HepG2 (cell line): ENCODE measurements around the gene RHEBL1. TPM values are rescaled to one million over a fixed set of nuclear protein-coding genes. Genes with fewer than 3 reads are reported as not detected.
A peak's percentile ranks its signal among the peaks of the same experiment; 100 is the strongest.

Experiments
- AHR ChIP-seq: IDR thresholded peaks from 2 replicates; pipeline ENCODE4 v1.6.1; 2018; ENCODE audit warnings: missing genetic modification reagents, missing compliant biosample characterization
- HDAC1 ChIP-seq: sonication (generic); formaldehyde crosslinking; IDR thresholded peaks from 2 replicates; pipeline ENCODE4 v1.5.1; 2020; ENCODE audit warnings: mild to moderate bottlenecking, missing genetic modification reagents
- HNF1B ChIP-seq: sonication (generic); formaldehyde crosslinking; IDR thresholded peaks from 2 replicates; pipeline ENCODE4 v1.5.1; 2020; ENCODE audit warnings: mild to moderate bottlenecking, moderate library complexity, missing genetic modification reagents
- KDM4B ChIP-seq: sonication (generic); formaldehyde crosslinking; IDR thresholded peaks from 2 replicates; pipeline ENCODE4 v1.4.0; 2020; ENCODE audit warnings: missing genetic modification reagents
- MED8 ChIP-seq: sonication (generic); formaldehyde crosslinking; IDR thresholded peaks from 2 replicates; pipeline ENCODE4 v1.8.1; 2023; ENCODE audit warnings: mild to moderate bottlenecking, missing genetic modification reagents; ENCODE audit not compliant: insufficient replicate concordance
- PCBP2 ChIP-seq: fragments of 200-400 bp; formaldehyde crosslinking; optimal IDR thresholded peaks from 2 replicates; pipeline ENCODE3; 2018; ENCODE audit warnings: low read length, low read depth; ENCODE audit not compliant: poor library complexity, severe bottlenecking
- RFX5 ChIP-seq: IDR thresholded peaks from 2 replicates; pipeline ENCODE4 v1.6.1; 2011; ENCODE audit warnings: low read depth, low read length, improper control_type of control experiment
- SIX1 ChIP-seq: sonication (generic); formaldehyde crosslinking; IDR thresholded peaks from 2 replicates; pipeline ENCODE4 v1.4.0; 2020; ENCODE audit warnings: missing genetic modification reagents, borderline replicate concordance
- TFAP4 ChIP-seq: sonication (generic); IDR thresholded peaks from 2 replicates; pipeline ENCODE4 v1.6.1; 2016; ENCODE audit warnings: low read depth, borderline replicate concordance
- ZBED4 ChIP-seq: sonication (generic); formaldehyde crosslinking; IDR thresholded peaks from 2 replicates; pipeline ENCODE4 v1.4.0; 2020; ENCODE audit warnings: missing genetic modification reagents, borderline replicate concordance
- ZFP37 ChIP-seq: sonication (generic); formaldehyde crosslinking; IDR thresholded peaks from 2 replicates; pipeline ENCODE4 v1.4.0; 2020; ENCODE audit warnings: missing genetic modification reagents, borderline replicate concordance
- ZFP90 ChIP-seq: sonication (generic); formaldehyde crosslinking; IDR thresholded peaks from 2 replicates; pipeline ENCODE4 v1.8.0; 2022; ENCODE audit warnings: missing genetic modification reagents, mild to moderate bottlenecking, inconsistent platforms, borderline replicate concordance
- ZNF256 ChIP-seq: sonication (generic); formaldehyde crosslinking; conservative IDR thresholded peaks from 2 replicates; pipeline ENCODE4 v1.4.0; 2020; ENCODE audit warnings: missing genetic modification reagents
- ZNF430 ChIP-seq: sonication (generic); formaldehyde crosslinking; IDR thresholded peaks from 2 replicates; pipeline ENCODE4 v1.9.0; 2021; ENCODE audit warnings: mild to moderate bottlenecking, missing genetic modification reagents
- polyA plus RNA-seq, 8 experiments: library from polyadenylated mRNA; depleted of rRNA in 3 of 8; stranded (reverse) in 7 of 8; unstranded in 1 of 8; fragments of >200 nt; fragmentation: Illumina TruSeq in 4 of 8; extraction: Trizol in 4 of 8; gene quantifications; 2 replicates each; pipeline versions ENCODE4 v1.2.1 to v1.2.3, GENCODE V29; 2011 to 2016; ENCODE audit warnings: low read depth in 4 of 8, missing spikeins in 1 of 8, mixed read lengths in 1 of 8; ENCODE audit not compliant: insufficient read depth in 1 of 8
- total RNA-seq, 5 experiments: library from RNA; depleted of rRNA; stranded (reverse); fragments of >200 nt; fragmentation: Illumina TruSeq; extraction: Trizol; gene quantifications; 2 replicates each; pipeline ENCODE4 v1.2.3, GENCODE V29; 2016; ENCODE audit warnings: low read depth in 1 of 5
- TF ChIP-seq, protein P1 (sequence below): IDR thresholded peaks from 2 replicates; pipeline ENCODE4 v1.6.1; 2012; ENCODE audit warnings: inconsistent platforms
- TF ChIP-seq, protein P2 (sequence below): sonication (generic); formaldehyde crosslinking; IDR thresholded peaks from 2 replicates; pipeline ENCODE4 v1.5.0; 2020; ENCODE audit warnings: mild to moderate bottlenecking, missing genetic modification reagents
- TF ChIP-seq, protein P3 (sequence below): sonication (generic); formaldehyde crosslinking; conservative IDR thresholded peaks from 2 replicates; pipeline ENCODE4 v1.5.0; 2020; ENCODE audit warnings: missing genetic modification reagents

The RHEBL1 gene
- total and polyA plus RNA-seq, 2 of the 13 experiments (the other 11 are each of a cell fraction or from before 2014, with no cell fraction given), result 1.4 to 2.5 TPM

DNA sequence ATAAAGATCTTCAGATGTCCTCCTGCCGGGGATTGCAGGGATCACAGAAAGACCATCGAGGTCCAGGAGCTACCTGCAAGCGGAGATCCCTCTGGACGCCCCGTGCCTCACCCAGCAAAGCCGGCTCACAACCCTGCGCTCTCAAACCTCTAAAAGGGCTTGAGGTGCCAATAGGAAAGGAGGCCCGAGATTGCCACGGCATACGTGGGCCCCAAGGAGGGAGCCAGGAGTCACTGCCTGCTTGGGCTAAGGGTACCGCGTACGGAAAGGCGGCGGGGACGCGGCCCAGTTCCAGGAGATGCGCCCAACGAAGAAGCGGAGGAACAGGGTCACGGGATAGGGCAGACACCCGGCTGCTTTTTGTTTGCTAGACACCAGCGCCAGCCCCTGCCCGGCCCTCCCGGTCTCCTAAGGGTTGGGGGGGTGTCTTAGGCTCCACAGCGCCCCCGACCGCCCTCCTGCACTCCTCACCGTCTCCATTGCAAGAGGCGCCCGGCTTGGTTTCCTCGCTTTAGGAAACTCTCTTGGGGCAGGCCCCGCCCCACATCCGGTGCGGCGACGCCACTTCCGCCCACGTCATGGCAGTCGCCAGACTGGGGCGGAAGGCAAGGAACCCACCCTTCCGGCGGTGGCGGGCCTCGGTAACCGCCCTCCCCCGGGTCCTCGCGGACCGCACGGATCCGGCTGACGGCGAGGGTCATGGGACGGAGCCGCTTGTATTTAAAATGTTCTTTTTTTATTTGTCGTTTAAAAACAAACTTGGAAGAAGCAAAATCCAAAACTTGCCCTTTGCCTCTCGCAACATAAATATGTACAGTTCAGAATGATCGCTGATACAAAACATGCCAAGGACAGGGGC, 51.3 kb downstream of the RHEBL1 start, which contains the start of gene PRKAG1 (continued):
- TF ChIP-seq ZBED4 (CRISPR knock-in tag), result peak; percentile 64; the same call in 1 of the 2 replicates
- no peak for TF ChIP-seq SIX1
- TF ChIP-seq MED8 (CRISPR knock-in tag), result no peak
- TF ChIP-seq, protein P1, sequence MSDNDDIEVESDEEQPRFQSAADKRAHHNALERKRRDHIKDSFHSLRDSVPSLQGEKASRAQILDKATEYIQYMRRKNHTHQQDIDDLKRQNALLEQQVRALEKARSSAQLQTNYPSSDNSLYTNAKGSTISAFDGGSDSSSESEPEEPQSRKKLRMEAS, result peak; percentile 78
- TF ChIP-seq ZNF256, result no peak
- no peak for TF ChIP-seq AHR
- TF ChIP-seq RFX5, result 0 out of 2 replicates have a peak, but pooled peaks have one; percentile 17
- peak; percentile 28; the same call in 1 of the 2 replicates for TF ChIP-seq HDAC1 (CRISPR knock-in tag)
- TF ChIP-seq KDM4B, result 0 out of 2 replicates have a peak, but pooled peaks have one; percentile 39
- no peak for TF ChIP-seq PCBP2
- TF ChIP-seq, protein P2, sequence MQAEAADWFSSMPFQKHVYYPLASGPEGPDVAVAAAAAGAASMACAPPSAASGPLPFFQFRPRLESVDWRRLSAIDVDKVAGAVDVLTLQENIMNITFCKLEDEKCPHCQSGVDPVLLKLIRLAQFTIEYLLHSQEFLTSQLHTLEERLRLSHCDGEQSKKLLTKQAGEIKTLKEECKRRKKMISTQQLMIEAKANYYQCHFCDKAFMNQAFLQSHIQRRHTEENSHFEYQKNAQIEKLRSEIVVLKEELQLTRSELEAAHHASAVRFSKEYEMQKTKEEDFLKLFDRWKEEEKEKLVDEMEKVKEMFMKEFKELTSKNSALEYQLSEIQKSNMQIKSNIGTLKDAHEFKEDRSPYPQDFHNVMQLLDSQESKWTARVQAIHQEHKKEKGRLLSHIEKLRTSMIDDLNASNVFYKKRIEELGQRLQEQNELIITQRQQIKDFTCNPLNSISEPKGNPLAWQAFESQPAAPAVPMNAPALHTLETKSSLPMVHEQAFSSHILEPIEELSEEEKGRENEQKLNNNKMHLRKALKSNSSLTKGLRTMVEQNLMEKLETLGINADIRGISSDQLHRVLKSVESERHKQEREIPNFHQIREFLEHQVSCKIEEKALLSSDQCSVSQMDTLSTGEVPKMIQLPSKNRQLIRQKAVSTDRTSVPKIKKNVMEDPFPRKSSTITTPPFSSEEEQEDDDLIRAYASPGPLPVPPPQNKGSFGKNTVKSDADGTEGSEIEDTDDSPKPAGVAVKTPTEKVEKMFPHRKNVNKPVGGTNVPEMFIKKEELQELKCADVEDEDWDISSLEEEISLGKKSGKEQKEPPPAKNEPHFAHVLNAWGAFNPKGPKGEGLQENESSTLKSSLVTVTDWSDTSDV, result no peak
- 0 out of 2 replicates have a peak, but pooled peaks have one; percentile 12 for TF ChIP-seq TFAP4
- TF ChIP-seq ZFP37, result no peak
- TF ChIP-seq ZFP90 (CRISPR knock-in tag), result no peak; the same call in 1 of the 2 replicates
- TF ChIP-seq HNF1B, result peak; percentile 92
- no peak for TF ChIP-seq ZNF430 (CRISPR knock-in tag)
- TF ChIP-seq, protein P3, sequence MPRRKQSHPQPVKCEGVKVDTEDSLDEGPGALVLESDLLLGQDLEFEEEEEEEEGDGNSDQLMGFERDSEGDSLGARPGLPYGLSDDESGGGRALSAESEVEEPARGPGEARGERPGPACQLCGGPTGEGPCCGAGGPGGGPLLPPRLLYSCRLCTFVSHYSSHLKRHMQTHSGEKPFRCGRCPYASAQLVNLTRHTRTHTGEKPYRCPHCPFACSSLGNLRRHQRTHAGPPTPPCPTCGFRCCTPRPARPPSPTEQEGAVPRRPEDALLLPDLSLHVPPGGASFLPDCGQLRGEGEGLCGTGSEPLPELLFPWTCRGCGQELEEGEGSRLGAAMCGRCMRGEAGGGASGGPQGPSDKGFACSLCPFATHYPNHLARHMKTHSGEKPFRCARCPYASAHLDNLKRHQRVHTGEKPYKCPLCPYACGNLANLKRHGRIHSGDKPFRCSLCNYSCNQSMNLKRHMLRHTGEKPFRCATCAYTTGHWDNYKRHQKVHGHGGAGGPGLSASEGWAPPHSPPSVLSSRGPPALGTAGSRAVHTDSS, result 0 out of 2 replicates have a peak, but pooled peaks have one; percentile 5
